T-helper 1 cell treated with Interleukin-12 subunit alpha and Interleukin-12 subunit beta and Interleukin-4 antibody, amounts not matched to agents 30 μg/mL and 1 μg/mL, for 36 hours (primary cell): Measurements from ENCODE around the gene KCNH3.
"Not testable (repeated sequence)": the region's sequence is repeated elsewhere in the genome, so short reads cannot be mapped to it uniquely, and the experiment has no call there.

ENCODE experiments used
- H3K27ac Mint-ChIP-seq: one replicate; pipeline ENCODE4 v1.8.0; 2021; ENCODE audit warnings: mild to moderate bottlenecking, mixed read lengths
- H3K27me3 Mint-ChIP-seq: one replicate; pipeline ENCODE4 v1.8.0; 2021; ENCODE audit warnings: low read depth, mixed read lengths
- H3K36me3 Mint-ChIP-seq: one replicate; pipeline ENCODE4 v1.8.0; 2021; ENCODE audit warnings: low read depth, mixed read lengths
- H3K4me1 Mint-ChIP-seq: one replicate; pipeline ENCODE4 v1.8.0; 2021; ENCODE audit warnings: low read depth, mixed read lengths
- H3K4me3 Mint-ChIP-seq: one replicate; pipeline ENCODE4 v1.8.0; 2021; ENCODE audit warnings: mild to moderate bottlenecking, moderate library complexity, mixed read lengths
- H3K9me3 Mint-ChIP-seq: one replicate; pipeline ENCODE4 v1.8.0; 2021; ENCODE audit warnings: mixed read lengths

Gene KCNH3

DNA sequence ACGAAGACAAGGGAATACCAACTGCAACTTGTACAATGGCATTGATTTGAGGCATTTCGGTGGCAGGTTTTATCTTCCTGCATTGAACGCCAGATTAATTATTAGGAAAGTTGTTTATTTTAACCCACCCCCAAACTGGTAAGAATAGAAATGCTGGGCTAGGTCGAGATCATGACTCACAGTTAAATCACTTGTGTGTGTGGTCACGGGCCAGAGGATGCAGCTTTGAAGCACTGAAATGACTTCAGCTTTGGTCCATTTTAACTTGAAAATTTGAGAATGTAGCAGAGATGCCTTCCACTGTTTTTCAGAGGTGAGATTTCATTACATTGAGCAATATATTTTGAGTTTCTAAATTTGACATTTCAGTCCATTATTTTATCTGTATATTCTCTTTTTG is 23.6 kb upstream of the KCNH3 start:
- Mint-ChIP-seq H3K4me1 (peaks cover 2% of the 10 kb centered on the region), H3K9me3 (no peaks in the 10 kb centered on the region), H3K36me3 (peaks cover 2% of the 10 kb centered on the region), H3K4me3 (no peak overlapping the region), H3K27me3 (no peaks in the 10 kb centered on the region), H3K27ac (no peak overlapping the region)

DNA sequence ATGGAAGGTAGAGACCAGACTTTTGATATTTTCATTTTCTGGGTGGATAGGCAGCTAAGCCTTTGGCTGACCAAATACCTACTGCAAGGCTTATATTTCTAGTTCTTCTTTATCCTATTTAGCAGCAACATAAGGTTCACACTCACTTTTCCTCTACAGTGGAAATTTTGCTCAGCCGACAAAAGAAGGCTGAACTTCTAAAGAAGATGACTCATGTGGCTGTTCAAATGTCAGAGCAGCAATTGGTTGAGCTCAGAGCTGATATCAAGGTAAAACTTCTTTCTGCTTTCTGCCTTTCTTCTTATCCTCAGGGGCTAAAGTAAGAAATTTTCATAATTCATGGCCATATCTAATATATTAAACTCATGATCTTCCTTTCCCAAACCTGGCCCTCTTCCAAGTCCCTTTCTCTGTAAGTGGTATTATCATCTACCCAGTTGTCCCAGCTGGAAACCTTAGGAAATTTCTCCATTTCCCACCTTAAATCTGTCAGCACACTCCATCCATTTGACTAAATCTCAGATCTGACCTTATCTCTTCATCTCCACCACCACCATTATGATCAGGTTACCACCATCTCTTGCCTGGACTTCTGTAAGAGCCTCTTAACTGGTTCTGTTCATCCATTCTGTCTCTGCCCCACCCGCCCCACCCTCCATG is 19.8 kb upstream of the KCNH3 start:
- no peak overlapping the region for H3K4me3 Mint-ChIP-seq
- H3K36me3 Mint-ChIP-seq, result peaks cover 4% of the 10 kb centered on the region
- no peak overlapping the region for H3K27ac Mint-ChIP-seq
- peaks cover 2% of the 10 kb centered on the region for H3K4me1 Mint-ChIP-seq
- H3K9me3 Mint-ChIP-seq, result no peaks in the 10 kb centered on the region
- H3K27me3 Mint-ChIP-seq, result no peaks in the 10 kb centered on the region

DNA sequence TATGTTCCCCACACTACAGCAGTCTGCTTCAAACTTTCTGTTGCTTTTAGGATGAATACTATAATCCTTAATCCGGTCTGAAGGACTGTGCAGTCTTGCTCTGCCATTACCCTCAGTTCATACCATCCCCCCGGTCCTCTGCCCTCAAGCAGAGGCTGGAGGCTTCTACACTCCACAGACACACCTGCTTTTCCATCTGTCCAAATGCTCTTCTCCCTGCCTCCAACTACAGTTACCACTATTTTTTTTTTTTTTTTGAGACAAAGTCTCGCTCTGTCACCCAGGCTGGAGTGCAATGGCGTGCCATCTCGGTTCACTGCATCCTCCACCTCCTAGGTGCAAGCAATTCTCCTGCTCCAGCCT is 19.3 kb upstream of the KCNH3 start:
- Mint-ChIP-seq H3K36me3 (peaks cover 4% of the 10 kb centered on the region), H3K9me3 (no peaks in the 10 kb centered on the region), H3K4me1 (peaks cover 2% of the 10 kb centered on the region), H3K4me3 (no peak overlapping the region), H3K27me3 (no peaks in the 10 kb centered on the region), H3K27ac (no peak overlapping the region)

DNA sequence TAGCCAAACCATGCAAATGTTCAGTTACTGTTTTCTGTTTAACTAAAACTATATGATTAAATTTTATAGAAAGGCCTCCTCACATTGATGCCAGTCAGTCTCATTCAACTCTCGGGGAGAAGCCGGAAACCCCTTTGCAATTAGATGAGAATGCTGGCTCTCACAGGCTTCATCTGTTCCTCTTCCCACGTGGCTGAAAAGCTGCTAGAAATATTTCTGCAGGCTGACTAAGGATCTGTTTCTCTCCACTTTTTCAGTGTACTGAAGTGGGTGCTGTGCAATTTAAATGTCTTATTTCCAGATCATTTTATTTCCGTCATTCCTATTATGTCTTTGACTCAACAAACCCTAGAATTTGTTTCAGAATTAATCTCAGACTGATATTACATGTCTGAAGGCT is 17.4 kb upstream of the KCNH3 start:
- Mint-ChIP-seq H3K9me3 (no peaks in the 10 kb centered on the region), H3K4me1 (peaks cover 2% of the 10 kb centered on the region)

DNA sequence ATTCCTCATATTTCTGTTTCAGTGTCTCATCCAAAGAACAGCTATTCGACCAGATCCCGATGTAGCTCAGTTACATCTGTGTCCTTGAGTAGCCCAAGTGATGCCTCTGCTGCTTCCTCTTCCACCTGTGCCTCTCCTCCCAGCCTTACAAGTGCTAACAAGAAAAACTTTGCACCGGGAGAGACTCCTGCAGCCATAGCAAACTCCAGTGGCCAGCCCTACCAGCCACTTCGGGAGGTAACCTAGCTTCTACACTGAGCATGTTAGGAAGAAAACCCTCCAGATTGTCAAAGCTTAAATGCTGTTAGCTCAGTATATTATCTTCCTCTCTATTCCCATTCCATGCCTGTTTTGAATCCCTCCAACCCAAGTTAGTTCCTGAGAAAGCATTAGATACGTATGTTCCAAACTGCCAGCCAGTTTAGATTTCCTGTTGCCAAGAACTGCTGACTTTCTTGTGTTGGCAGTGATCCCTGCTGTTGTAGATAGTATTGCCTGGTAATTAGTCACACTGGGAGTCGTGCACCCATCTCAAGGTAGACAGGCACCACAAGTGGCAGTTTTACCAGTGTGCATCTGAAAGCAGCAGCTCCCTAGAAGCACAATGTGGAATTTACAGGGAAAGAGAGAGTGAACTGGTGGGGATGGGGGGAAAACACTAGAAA is 14.0 kb upstream of the KCNH3 start:
- no peaks in the 10 kb centered on the region for H3K9me3 Mint-ChIP-seq
- no peaks in the 10 kb centered on the region for H3K27me3 Mint-ChIP-seq
- H3K4me1 Mint-ChIP-seq, result no peaks in the 10 kb centered on the region
- no peak overlapping the region for H3K4me3 Mint-ChIP-seq
- H3K36me3 Mint-ChIP-seq, result peaks cover 7% of the 10 kb centered on the region
- H3K27ac Mint-ChIP-seq, result no peak overlapping the region

More for the DNA sequence above, 17.4 kb upstream of the KCNH3 start:
- Mint-ChIP-seq H3K27ac (no peak overlapping the region), H3K27me3 (no peaks in the 10 kb centered on the region), H3K36me3 (peaks cover 7% of the 10 kb centered on the region), H3K4me3 (no peak overlapping the region)

DNA sequence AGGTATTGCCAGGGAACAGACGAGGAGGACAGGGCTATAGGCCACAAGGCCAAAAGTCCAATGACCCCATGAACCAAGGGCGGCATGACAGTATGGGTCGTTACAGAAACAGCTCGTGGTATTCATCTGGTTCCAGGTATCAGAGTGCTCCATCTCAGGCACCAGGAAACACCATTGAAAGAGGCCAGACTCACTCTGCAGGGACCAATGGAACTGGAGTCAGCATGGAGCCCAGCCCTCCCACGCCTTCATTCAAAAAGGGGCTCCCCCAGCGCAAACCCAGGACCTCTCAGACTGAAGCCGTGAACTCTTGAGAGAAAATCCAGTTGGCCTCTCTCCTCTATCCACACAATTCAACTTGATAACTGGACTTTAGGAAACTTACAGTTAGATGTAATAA is 12.9 kb upstream of the KCNH3 start:
- H3K27ac Mint-ChIP-seq, result no peak overlapping the region
- H3K4me3 Mint-ChIP-seq, result no peak overlapping the region
- H3K36me3 Mint-ChIP-seq, result peaks cover 7% of the 10 kb centered on the region
- no peaks in the 10 kb centered on the region for H3K4me1 Mint-ChIP-seq
- H3K9me3 Mint-ChIP-seq, result no peaks in the 10 kb centered on the region
- H3K27me3 Mint-ChIP-seq, result no peaks in the 10 kb centered on the region

DNA sequence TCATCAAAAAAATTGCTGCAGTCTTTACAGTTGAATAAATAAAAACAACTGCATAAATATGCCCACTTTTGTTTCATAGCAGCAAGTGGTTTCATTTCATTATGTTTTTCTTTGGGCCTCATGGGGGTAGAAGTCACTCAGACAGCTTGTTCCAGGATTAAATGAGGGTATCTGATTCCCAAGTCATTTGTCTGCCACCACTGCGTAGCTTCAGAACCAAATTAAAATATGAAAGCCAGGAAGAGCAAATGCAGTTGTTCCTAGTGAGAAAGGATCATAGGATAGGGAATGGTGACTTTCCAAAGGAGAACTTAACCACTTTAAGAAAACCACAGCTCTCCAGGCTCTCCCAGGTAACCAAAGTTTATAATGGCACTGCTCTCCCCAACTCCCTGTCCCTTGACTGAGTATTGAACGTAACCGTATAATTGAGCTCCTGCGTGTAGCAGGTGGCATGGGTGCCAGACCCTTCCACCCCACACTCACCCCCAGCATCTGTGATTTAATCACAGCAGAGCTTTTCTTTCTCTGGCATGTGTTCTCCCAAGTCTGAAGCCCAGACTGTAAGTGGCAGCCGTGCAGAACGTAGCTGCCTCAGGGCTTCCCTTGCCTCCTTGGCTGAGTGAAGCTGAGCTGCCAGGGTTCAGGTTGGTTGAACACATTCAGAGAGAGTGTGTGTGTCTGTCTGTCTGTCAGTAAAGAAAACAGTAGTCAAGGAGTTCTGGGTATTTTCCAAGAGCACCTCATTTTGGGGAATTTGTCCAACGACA is 11.3 kb upstream of the KCNH3 start:
- Mint-ChIP-seq H3K4me1 (no peaks in the 10 kb centered on the region), H3K27me3 (no peaks in the 10 kb centered on the region), H3K36me3 (peaks cover 5% of the 10 kb centered on the region), H3K9me3 (no peaks in the 10 kb centered on the region), H3K4me3 (no peak overlapping the region), H3K27ac (no peak overlapping the region)

DNA sequence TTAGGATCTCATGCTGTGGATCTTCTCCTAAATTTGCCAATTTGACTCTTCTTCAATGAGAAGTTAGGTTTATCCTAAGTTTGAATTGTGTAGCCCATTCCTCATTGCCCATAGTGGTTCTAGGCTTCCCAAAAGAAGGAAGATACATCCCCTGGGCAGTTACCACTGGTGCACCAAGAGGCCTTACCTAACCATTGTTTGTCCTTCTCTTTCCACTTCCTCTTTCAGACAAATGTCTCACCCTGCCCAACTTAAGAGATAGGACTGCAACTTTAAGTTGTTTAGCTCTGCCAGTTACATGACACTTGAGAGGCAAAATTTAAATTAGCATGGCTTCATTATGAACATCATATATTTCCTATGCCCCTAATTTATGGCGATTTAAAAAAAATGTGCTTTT is 9.4 kb upstream of the KCNH3 start:
- H3K27me3 Mint-ChIP-seq, result no peaks in the 10 kb centered on the region
- peaks cover 3% of the 10 kb centered on the region for H3K36me3 Mint-ChIP-seq

DNA sequence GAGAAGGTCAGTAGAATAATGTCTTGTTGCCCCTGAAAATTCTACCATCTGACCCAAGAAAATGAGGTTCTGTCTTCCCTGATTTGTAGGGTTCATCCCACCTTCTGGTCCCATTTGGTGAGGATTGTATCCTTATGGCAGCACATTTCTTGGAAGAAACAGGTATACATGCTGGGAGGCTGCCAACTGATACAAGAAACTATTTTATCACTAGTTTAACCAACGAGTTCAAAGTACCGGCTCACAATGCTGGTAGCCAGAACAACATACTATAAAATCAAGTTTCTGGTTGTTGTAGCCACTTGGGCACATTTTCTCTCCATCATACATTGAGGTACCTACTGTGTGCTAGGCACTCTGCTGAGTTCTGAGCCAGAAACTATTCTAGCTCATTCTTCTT is 7.1 kb upstream of the KCNH3 start:
- Mint-ChIP-seq H3K4me1 (no peaks in the 10 kb centered on the region), H3K27me3 (peaks cover 17% of the 10 kb centered on the region), H3K36me3 (no peaks in the 10 kb centered on the region), H3K4me3 (no peak overlapping the region), H3K9me3 (no peaks in the 10 kb centered on the region), H3K27ac (no peak overlapping the region)

More for the DNA sequence above, 9.4 kb upstream of the KCNH3 start:
- no peak overlapping the region for H3K27ac Mint-ChIP-seq
- no peaks in the 10 kb centered on the region for H3K4me1 Mint-ChIP-seq
- no peak overlapping the region for H3K4me3 Mint-ChIP-seq
- no peaks in the 10 kb centered on the region for H3K9me3 Mint-ChIP-seq

DNA sequence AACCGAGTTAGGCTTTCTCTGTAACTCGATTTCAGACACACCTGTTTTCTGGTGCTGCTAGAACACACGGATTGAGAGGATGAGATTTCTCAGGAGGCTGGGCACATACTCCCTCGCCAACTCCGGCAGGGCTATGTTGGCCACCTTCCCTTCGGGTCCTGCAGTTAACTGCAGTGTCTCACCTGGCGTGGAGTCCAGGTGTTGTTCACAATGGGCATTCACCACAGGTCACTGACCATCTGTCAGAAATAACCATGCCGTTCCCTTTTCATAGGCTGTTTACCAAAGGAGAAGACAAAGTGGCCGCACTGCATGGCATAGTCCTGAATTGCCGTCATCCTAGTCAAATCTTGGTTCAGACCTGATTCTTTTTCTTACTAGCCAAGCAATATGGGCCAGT is 5.5 kb upstream of the KCNH3 start:
- Mint-ChIP-seq H3K9me3 (no peaks in the 10 kb centered on the region), H3K36me3 (no peaks in the 10 kb centered on the region), H3K27ac (no peak overlapping the region), H3K27me3 (peaks cover 33% of the 10 kb centered on the region), H3K4me1 (peaks cover 2% of the 10 kb centered on the region), H3K4me3 (no peak overlapping the region)

DNA sequence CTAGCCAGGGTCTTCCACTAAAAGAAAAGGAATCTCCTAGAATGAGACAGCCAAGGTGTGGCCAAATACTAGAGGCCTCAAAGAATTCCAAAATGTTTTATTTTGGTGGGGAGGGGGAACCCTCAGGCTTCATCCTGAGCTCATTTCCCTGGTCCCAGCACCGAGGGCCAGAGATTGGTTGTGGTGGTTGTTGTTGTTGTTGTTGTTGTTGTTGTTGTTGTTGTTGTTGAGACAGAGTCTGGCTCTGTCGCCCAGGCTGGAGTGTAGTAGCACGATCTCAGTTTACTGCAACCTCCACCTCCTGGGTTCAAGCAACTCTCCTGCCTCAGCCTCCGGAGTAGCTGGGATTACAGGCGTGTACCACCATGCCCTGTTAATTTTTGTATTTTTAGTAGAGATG is 4.7 kb upstream of the KCNH3 start:
- H3K4me3 Mint-ChIP-seq, H3K4me1 Mint-ChIP-seq, H3K9me3 Mint-ChIP-seq, H3K36me3 Mint-ChIP-seq, H3K27ac Mint-ChIP-seq: not testable (repeated sequence)
- H3K27me3 Mint-ChIP-seq, result peaks cover 34% of the 10 kb centered on the region

DNA sequence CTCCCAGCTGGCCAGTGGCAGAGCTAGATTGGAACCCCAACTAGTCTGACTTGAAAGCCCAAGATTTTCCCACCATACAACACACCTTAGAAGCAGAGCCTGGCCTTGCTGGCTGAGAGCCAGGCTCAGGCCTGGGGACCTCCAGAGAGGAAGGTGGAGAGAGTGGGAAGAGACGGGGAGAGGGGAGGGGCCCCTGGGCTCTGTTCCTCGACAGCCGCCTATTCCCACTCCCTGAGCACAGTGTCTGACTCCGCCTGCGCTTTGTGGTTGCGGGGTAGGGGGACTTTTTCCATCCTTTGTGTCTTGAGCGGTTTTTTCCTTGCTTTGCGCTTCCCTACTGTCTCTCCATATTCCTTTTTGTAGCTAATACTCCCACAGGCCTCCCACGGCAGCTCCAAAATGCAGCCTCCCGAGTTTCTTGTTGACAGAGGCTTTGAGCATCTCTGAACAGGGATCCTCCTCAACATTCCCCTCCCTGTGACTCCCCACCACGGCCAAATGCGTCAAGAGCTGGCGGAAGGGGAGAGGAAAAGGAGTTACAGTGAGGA is 4.0 kb upstream of the KCNH3 start:
- H3K36me3 Mint-ChIP-seq, result no peaks in the 10 kb centered on the region
- H3K4me1 Mint-ChIP-seq, result peaks cover 2% of the 10 kb centered on the region
- H3K4me3 Mint-ChIP-seq, result no peak overlapping the region
- no peak overlapping the region for H3K27ac Mint-ChIP-seq
- no peaks in the 10 kb centered on the region for H3K9me3 Mint-ChIP-seq
- H3K27me3 Mint-ChIP-seq, result peaks cover 38% of the 10 kb centered on the region

DNA sequence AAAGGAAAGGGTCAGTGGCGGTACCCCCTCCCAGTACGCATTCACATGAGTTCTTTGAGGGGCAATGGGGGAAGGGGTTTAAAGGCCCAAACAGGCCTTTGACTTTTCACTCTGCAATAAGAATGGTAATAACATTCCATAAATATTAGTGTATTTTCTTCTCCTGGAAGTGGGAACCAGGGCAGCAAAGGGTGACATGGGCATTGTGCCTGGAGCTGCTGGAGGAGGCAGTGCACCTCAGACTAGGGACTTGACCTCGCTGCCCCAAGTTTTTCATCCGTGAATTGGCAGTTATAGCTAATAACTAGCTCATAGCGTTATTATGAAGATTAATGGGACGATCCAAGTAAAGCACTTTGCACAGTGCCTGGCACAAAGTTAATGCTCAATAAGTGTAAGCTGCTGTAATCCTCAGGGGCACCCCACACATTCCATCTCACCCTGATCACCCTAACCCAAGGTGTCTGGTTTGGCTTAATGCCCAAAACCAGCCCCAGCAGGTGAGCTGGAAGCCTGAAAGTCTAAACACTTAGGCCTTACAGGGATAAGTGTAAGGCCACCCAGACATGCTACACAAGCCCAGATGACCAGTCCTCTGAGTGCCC is 2.8 kb upstream of the KCNH3 start:
- Mint-ChIP-seq H3K36me3 (no peaks in the 10 kb centered on the region), H3K4me3 (no peak overlapping the region)

DNA sequence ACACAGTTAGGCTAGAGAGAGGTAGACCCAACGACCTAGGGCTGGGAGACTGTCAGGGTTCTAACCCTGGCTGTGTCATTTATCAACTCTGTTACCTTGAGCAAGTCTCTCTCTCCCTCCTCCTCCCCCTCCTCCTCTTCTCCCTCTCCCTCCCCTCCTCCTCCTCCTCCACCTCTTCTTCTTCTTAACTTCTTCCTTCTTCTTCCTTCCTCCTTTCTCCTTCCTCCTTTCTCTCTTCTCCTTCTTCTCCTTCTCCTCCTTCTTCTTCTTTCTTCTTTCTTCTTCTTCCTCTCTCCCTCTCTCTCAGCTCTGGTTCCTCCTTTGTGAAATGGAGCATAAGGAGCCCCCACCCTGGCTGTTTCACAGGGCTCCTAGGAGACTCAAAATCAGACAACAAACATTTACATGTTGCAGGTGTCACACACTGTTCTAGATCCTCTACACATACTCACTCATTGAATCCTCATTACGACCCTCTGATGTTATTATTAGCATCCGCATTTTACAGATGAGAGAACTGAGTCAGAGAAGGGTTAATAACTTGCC is 2.2 kb upstream of the KCNH3 start:
- peaks cover 56% of the 10 kb centered on the region for H3K27me3 Mint-ChIP-seq
- no peaks in the 10 kb centered on the region for H3K36me3 Mint-ChIP-seq
- no peak overlapping the region for H3K27ac Mint-ChIP-seq
- H3K4me3 Mint-ChIP-seq, result no peak overlapping the region
- H3K9me3 Mint-ChIP-seq, result no peaks in the 10 kb centered on the region
- H3K4me1 Mint-ChIP-seq, result peaks cover 4% of the 10 kb centered on the region

More for the DNA sequence above, 2.8 kb upstream of the KCNH3 start:
- H3K27me3 Mint-ChIP-seq, result peaks cover 51% of the 10 kb centered on the region
- H3K4me1 Mint-ChIP-seq, result peaks cover 4% of the 10 kb centered on the region
- no peaks in the 10 kb centered on the region for H3K9me3 Mint-ChIP-seq
- H3K27ac Mint-ChIP-seq, result no peak overlapping the region
